Heart left ventricle (tissue), 13 donors: ENCODE data around the gene HEPN1.

Source experiments
- CTCF ChIP-seq, 12 donors: fragments of 200-600 bp; sonication (generic) in 4 of 12; IDR thresholded peaks; one replicate each; pipeline versions ENCODE4 v1.5.0 to v1.8.0; 2018 to 2022; ENCODE audit warnings: antibody characterized with exemption in 12 of 12, mild to moderate bottlenecking in 5 of 12
- POLR2A ChIP-seq, 2 donors: fragments of 450-650 bp; IDR thresholded peaks; one replicate each; pipeline ENCODE4 v1.6.1; 2017; ENCODE audit warnings: antibody characterized with exemption in 2 of 2, mild to moderate bottlenecking in 2 of 2, moderate library complexity in 2 of 2
- donor health status: ischemic (EF 13 %, LVEDD 7.1; RV severe dilation, severe dysfunction).
- donor health status: DM: no; HTN: yes; CAD: no.
- donor health status: DM: no; HTN: no; CAD: no.
- donor health status: ischemic (EF 25% LVEDD 6.9; RV normal size, moderate dysfunction).
- donor health status: ischemic (EF 25% LVEDD 5.7; RV mildly dilated, moderate dysfunction).
- donor health status: ischemic (EF 35%, LVEDD 5.7; RV mildly dilated, moderate dysfunction).
- donor health status: nonischemic (EF 11% LVEDD 7.7; RV severe dilation, severe dysfunction).
- donor health status: DM: yes; HTN: yes; CAD: no.
- donor health status: PGD.
- donor health status: ischemic (EF 29% LVEDD 5.4; RV normal size, mild dysfunction).
- donor health status: nonischemic (EF 23%, LVEDD 6.1; RV moderate dilation, normal function).

DNA sequence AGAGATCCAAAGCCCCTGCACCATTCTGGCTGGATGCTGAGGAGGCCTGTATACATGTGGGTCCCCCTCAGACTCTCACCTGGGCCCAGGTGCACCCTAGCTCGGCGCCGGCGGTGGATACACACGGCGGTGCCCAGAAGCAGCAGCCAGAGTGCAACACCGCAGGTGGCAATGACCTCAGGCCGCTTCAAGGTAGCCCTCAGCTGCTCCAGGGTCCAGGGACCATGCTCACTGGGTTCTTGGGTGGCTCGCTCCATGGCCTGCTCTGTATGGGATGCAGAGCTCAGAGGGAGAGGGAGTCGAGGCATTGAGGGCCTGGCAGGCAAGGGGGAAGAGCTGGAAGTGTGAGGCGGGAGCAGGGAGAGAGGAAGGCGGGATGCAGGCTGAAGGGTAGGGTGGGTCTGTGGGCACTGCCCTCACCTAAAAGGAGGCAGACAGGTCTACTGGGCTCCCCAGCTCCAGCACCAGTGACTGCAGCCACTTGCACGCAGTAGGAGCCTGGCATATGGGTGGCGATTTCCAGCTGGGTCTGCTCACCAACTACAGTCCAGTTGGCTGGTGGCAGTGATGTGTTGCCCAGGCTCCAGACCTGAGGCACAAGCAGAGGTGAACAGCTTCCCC is 25.2 kb upstream of the HEPN1 start:
- no peak for TF ChIP-seq CTCF (IDR thresholded peaks at IDR 0.05)
- no peak for TF ChIP-seq POLR2A (IDR thresholded peaks at IDR 0.05)
